ENCODE data around the gene DDX1. TPM values are rescaled to one million over a fixed set of nuclear protein-coding genes. Genes with fewer than 3 reads are reported as not detected.

Gene DDX1
- total and polyA plus RNA-seq, 2 of the 4 experiments (the other 2 are of a cell fraction) = 73.6 to 74.9 TPM

DNA sequence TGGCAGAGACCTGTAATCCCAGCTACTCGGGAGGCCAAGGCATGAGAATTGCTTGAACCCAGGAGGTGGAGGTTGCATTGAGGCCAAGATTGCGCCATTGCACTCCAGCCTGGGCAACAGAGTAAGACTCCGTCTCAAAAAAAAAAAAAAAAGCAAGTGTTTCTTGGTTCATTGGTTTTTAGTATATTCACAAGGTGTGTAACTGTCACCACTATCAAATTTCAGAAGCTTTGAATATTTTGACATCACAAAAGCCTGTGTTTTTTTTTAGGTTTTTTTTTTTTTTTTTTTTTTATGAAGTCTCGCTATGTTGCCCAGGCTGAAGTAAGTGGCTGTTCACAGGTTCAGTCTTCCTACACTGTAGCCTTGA lies 16.7 kb downstream of the DDX1 start:
- H3K4me3 ChIP-seq (ENCODE audit: insufficient read depth, low read depth, low read length) = no peak overlapping the region
- BruUV-seq (replicated peaks) = no TSS peak

More for the DNA sequence above, 16.7 kb downstream of the DDX1 start:
- H3K18ac ChIP-seq (ENCODE audit: low read depth, low read length) = no peak overlapping the region
- H3K4me2 ChIP-seq (ENCODE audit: low read depth, low read length) = no peak overlapping the region
- dilution Hi-C loops (cut with HindIII; ENCODE audit: low sequenced_read_pairs, unreplicated experiment) = no loop called here
- H3K27ac ChIP-seq (ENCODE audit: insufficient read depth, low read length) = no peak overlapping the region
- H3K56ac ChIP-seq (ENCODE audit: extremely low read depth, insufficient read depth, low read length) = no peak overlapping the region
- no peak overlapping the region for H4K5ac ChIP-seq (ENCODE audit: low read depth, low read length)
- H3K9me1 ChIP-seq (ENCODE audit: insufficient read depth, low read length) = no peaks in the 10 kb centered on the region
- no peak overlapping the region for H2AK9ac ChIP-seq (replicated peaks; ENCODE audit: low read depth, low read length, poor library complexity)
- no peak for ATAC-seq (ENCODE audit: low read depth)
- peaks cover 33% of the 10 kb centered on the region for H3K36me3 ChIP-seq (ENCODE audit: control insufficient read depth, insufficient read depth, low read length)
- WGBS, 2 experiments (ENCODE audit: extremely low coverage in 2 of 2, insufficient read length in 1 of 2) = 100% methylated on average over 1 of the region's 4 CpGs; no CpG with 5 or more reads in 1 of the 2 experiments
- H3K4ac ChIP-seq (ENCODE audit: low read depth, low read length) = no peak overlapping the region
- ChIA-PET CTCF (no interaction called here), POLR2A (ENCODE audit: unreplicated experiment) (no interaction called here)
- no peak overlapping the region for H2BK5ac ChIP-seq (ENCODE audit: low read depth, low read length, poor library complexity, severe bottlenecking)
- no peak overlapping the region for H4K91ac ChIP-seq (ENCODE audit: insufficient read depth, low read depth, low read length)
- no peaks in the 10 kb centered on the region for H4K20me1 ChIP-seq (ENCODE audit: insufficient read depth, low read length)
- no peak overlapping the region for H2AK5ac ChIP-seq (ENCODE audit: low read depth, low read length)
- no peak overlapping the region for H2BK15ac ChIP-seq (ENCODE audit: low read depth, low read length)
- intact Hi-C loops (cut with micrococcal nuclease) = no loop called here
- no peak for DNase-seq
- no peak overlapping the region for H3K14ac ChIP-seq (replicated peaks; ENCODE audit: low read depth, low read length)
- no peak overlapping the region for H2BK20ac ChIP-seq (ENCODE audit: low read depth, low read length)
- H2AFZ ChIP-seq (replicated peaks; ENCODE audit: low read length, poor library complexity) = no peak overlapping the region
- no peaks in the 10 kb centered on the region for H3K9me3 ChIP-seq (ENCODE audit: control insufficient read depth, insufficient read depth, low read length)
- H3K79me1 ChIP-seq (ENCODE audit: low read depth in 1 of 2, low read length in 2 of 2) = no peaks in the 10 kb centered on the region
- no peak overlapping the region for H3K23ac ChIP-seq (ENCODE audit: low read depth, low read length)
- H3K4me1 ChIP-seq (ENCODE audit: control insufficient read depth, insufficient read depth, low read length) = no peaks in the 10 kb centered on the region
- in situ Hi-C loops (cut with MboI; ENCODE audit: low sequenced_read_pairs) = no loop called here
- H3K9ac ChIP-seq (ENCODE audit: low read depth, low read length) = no peak overlapping the region
- no peak overlapping the region for H4K8ac ChIP-seq (ENCODE audit: low read depth in 2 of 2, low read length in 2 of 2)
- H3K27me3 ChIP-seq (ENCODE audit: control insufficient read depth, insufficient read depth, low read length) = no peaks in the 10 kb centered on the region
- no peak overlapping the region for H2BK120ac ChIP-seq (ENCODE audit: low read depth, low read length)
- TF ChIP-seq POLR2A (IDR thresholded peaks at IDR 0.05; ENCODE audit: low read depth, low read length) = no peak
- no peak for TF ChIP-seq FOS (IDR thresholded peaks at IDR 0.05; ENCODE audit: low read depth, low read length)
- TF ChIP-seq, protein P1, sequence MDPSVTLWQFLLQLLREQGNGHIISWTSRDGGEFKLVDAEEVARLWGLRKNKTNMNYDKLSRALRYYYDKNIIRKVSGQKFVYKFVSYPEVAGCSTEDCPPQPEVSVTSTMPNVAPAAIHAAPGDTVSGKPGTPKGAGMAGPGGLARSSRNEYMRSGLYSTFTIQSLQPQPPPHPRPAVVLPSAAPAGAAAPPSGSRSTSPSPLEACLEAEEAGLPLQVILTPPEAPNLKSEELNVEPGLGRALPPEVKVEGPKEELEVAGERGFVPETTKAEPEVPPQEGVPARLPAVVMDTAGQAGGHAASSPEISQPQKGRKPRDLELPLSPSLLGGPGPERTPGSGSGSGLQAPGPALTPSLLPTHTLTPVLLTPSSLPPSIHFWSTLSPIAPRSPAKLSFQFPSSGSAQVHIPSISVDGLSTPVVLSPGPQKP (IDR thresholded peaks at IDR 0.05; ENCODE audit: borderline replicate concordance, low read depth, low read length) = no peak
- TF ChIP-seq RCOR1 (IDR thresholded peaks at IDR 0.05; ENCODE audit: insufficient replicate concordance, low read length) = no peak
- TF ChIP-seq BHLHE40 (IDR thresholded peaks at IDR 0.05; ENCODE audit: low read depth, low read length) = no peak
- no peak for TF ChIP-seq CEBPB (IDR thresholded peaks at IDR 0.05; ENCODE audit: low read depth, low read length)
- TF ChIP-seq, protein P2, sequence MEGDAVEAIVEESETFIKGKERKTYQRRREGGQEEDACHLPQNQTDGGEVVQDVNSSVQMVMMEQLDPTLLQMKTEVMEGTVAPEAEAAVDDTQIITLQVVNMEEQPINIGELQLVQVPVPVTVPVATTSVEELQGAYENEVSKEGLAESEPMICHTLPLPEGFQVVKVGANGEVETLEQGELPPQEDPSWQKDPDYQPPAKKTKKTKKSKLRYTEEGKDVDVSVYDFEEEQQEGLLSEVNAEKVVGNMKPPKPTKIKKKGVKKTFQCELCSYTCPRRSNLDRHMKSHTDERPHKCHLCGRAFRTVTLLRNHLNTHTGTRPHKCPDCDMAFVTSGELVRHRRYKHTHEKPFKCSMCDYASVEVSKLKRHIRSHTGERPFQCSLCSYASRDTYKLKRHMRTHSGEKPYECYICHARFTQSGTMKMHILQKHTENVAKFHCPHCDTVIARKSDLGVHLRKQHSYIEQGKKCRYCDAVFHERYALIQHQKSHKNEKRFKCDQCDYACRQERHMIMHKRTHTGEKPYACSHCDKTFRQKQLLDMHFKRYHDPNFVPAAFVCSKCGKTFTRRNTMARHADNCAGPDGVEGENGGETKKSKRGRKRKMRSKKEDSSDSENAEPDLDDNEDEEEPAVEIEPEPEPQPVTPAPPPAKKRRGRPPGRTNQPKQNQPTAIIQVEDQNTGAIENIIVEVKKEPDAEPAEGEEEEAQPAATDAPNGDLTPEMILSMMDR (conservative IDR thresholded peaks at IDR 0.05; ENCODE audit: low read depth, low read length) = no peak
- TF ChIP-seq, protein P3, sequence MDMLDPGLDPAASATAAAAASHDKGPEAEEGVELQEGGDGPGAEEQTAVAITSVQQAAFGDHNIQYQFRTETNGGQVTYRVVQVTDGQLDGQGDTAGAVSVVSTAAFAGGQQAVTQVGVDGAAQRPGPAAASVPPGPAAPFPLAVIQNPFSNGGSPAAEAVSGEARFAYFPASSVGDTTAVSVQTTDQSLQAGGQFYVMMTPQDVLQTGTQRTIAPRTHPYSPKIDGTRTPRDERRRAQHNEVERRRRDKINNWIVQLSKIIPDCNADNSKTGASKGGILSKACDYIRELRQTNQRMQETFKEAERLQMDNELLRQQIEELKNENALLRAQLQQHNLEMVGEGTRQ (IDR thresholded peaks at IDR 0.05; ENCODE audit: low read depth, low read length) = no peak
- TF ChIP-seq RAD21 (IDR thresholded peaks at IDR 0.05; ENCODE audit: low read length) = no peak
- TF ChIP-seq RFX5 (IDR thresholded peaks at IDR 0.05; ENCODE audit: low read depth, low read length) = no peak
- no peak for TF ChIP-seq MXI1 (IDR thresholded peaks at IDR 0.05; ENCODE audit: borderline replicate concordance, low read depth, low read length)

Measured in IMR-90 (cell line).